Right hindlimb (tissue), 1 donor: Measurements from ENCODE around the gene RNF128.

Experiments used
- DNase-seq: peaks from one replicate; pipeline ENCODE4 v3.0.0-alpha.2; 2018

The RNF128 gene

GRCh38 chrX:106726485-106727437, at the start of gene RNF128:
Gene RNF128, plus strand, starts transcription at chrX:106726701. Its CDS starts 213 bp downstream, at chrX:106726914.
- no peak for DNase-seq

- DNase-seq, result no peak
Measured at GRCh38 chrX:106680716-106681115, 45.8 kb upstream of the RNF128 start.

GRCh38 chrX:106684207-106684606, 42.3 kb upstream of the RNF128 start:
- DNase-seq, result no peak

GRCh38 chrX:106692425-106693065, 34.0 kb upstream of the RNF128 start:
- no peak for DNase-seq

- no peak for DNase-seq
Measured at GRCh38 chrX:106696502-106696901, 30.0 kb upstream of the RNF128 start.

GRCh38 chrX:106698693-106699092, 27.8 kb upstream of the RNF128 start:
- DNase-seq, result no peak

GRCh38 chrX:106702636-106703035, 23.9 kb upstream of the RNF128 start:
- DNase-seq, result no peak

GRCh38 chrX:106706466-106706865, 20.0 kb upstream of the RNF128 start:
- no peak for DNase-seq

GRCh38 chrX:106707771-106708454, 18.6 kb upstream of the RNF128 start:
- no peak for DNase-seq

- no peak for DNase-seq
Measured at GRCh38 chrX:106710771-106711170, 15.7 kb upstream of the RNF128 start.

- no peak for DNase-seq
Measured at GRCh38 chrX:106711375-106711774, 15.1 kb upstream of the RNF128 start.

- no peak for DNase-seq
Measured at GRCh38 chrX:106716004-106716403, 10.5 kb upstream of the RNF128 start.

- no peak for DNase-seq
Measured at GRCh38 chrX:106716463-106716862, 10.0 kb upstream of the RNF128 start.

GRCh38 chrX:106718709-106719108, 7.8 kb upstream of the RNF128 start:
- DNase-seq, result no peak

- no peak for DNase-seq
Measured at GRCh38 chrX:106725931-106726330, 570 bp upstream of the RNF128 start.

GRCh38 chrX:106728337-106728736, 1.8 kb downstream of the RNF128 start:
- no peak for DNase-seq

- DNase-seq, result no peak
Measured at GRCh38 chrX:106730401-106730800, 3.9 kb downstream of the RNF128 start.

GRCh38 chrX:106731590-106731989, 5.1 kb downstream of the RNF128 start:
- DNase-seq, result no peak

GRCh38 chrX:106734827-106735226, 8.3 kb downstream of the RNF128 start:
- no peak for DNase-seq

- no peak for DNase-seq
Measured at GRCh38 chrX:106740193-106740780, 13.8 kb downstream of the RNF128 start.

GRCh38 chrX:106742193-106742592, 15.7 kb downstream of the RNF128 start:
- no peak for DNase-seq

GRCh38 chrX:106742805-106743204, 16.3 kb downstream of the RNF128 start:
- DNase-seq, result no peak

- DNase-seq, result no peak
Measured at GRCh38 chrX:106748377-106748776, 21.9 kb downstream of the RNF128 start.
